Measurements from ENCODE around the gene SPON1.
"Not testable (repeated sequence)": the region's sequence is repeated elsewhere in the genome, so short reads cannot be mapped to it uniquely, and the experiment has no call there.

Gene SPON1

DNA sequence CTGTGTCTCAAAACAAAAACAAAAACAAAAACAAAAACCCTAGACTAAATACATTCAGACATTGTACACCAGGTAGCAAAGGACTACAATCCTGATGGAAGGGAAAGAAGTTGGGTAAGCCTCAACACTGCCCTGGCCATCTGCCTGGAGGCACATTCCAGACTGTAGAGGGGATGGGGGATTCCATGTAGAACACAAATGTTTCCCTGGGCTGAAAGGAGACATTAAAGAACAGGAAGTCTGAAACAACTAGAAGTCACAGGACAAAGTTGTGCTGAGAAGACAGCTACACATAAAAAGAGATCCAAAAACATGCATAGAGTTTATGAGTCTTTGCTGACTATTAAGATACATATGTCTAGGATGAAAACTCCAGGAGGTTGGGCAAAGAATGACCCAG is 312.6 kb downstream of the SPON1 start:
- DNase-seq (ENCODE audit: low spot score): no peak

DNA sequence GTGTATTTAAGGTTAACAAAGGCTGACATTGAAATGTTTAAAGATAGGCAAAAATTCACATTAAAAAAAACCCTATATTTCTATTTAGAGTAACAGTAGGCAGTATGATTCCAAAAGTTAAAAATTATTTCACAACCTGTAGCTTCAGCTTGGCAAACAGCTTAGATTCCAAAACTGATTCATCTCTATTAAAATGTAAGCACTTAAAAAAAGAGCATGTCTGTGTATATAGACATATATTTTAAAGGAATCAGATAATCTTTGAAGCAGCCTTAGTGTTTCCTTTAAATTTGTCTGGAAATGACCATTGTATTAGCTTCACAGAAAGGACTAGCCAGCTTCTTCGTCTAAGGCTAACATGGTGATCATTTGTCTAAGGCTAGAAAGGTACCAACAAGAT is 316.3 kb downstream of the SPON1 start:
- DNase-seq (ENCODE audit: low spot score): not testable (repeated sequence)

DNA sequence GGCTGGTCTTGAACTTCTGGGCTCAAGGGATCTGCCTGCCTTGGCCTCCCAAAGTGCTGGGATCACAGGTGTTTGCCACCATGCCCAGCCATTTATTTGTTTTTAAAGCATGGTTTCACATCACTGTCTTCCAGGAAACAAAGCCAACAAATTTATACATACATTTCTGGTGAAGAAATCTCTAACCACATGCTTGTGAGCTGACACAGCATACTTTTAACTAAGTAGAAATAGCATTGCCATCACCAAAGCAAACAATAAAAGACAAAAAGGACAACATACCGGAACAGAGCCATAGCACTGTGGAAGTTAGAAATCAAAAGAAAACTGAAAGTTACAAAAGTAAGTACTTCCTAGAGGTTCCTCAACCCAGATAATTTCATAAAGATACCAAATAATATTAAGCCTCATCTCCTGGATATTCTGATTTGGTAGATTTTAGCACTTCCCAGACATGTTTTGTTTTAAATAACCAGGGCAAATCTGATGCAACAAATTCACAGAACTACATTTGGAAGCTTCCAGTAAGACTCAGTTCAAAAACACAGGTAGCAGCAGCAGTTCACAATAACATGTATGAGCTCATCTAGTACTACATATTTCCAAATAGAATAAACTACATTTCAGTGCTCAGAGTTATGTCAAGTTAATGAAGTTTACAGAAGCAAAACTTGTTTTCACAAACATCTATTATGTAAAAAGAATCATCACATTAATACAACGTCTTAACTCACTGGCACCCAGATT is 325.8 kb downstream of the SPON1 start:
- no peak for DNase-seq (ENCODE audit: low spot score)

DNA sequence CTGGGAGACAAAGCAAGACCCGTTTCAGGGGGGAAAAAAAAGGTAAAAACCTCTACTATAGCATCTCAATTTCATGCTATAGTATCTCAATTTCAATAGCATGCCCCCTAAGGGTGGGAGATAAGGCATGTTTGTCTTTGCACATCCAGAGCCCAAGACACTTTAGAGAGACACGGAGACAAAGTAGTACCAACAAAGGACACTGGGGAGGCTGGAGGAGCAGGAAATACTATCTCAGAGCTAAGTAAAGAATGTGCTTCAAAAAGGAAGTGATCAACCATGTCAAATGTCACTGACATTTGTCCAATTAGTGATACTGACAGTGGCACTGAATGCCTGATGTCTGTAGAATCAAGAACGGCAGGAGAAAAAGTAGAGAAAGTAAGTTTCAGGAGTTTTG is 327.9 kb downstream of the SPON1 start:
- no peak for DNase-seq (ENCODE audit: low spot score)

DNA sequence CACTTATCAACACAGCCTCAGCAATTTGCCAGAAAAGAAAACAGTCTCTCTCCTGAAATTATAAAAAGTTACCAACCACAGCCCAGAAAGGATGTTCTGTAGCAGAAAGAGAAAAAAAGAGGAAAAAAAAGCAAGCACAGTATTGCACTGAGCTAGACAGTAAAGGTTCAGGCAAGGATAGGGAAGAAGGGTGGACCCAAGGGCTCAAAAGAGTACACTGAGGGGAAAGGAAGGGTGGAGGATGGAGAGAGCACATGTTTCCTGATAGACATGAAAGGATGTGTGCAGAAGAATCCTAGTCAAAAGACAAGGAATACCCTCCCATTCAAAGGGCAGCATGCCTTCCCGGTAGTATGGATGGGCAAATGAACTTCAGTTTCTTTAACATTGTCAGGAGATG is 337.4 kb downstream of the SPON1 start:
- no peak for DNase-seq (ENCODE audit: low spot score)

DNA sequence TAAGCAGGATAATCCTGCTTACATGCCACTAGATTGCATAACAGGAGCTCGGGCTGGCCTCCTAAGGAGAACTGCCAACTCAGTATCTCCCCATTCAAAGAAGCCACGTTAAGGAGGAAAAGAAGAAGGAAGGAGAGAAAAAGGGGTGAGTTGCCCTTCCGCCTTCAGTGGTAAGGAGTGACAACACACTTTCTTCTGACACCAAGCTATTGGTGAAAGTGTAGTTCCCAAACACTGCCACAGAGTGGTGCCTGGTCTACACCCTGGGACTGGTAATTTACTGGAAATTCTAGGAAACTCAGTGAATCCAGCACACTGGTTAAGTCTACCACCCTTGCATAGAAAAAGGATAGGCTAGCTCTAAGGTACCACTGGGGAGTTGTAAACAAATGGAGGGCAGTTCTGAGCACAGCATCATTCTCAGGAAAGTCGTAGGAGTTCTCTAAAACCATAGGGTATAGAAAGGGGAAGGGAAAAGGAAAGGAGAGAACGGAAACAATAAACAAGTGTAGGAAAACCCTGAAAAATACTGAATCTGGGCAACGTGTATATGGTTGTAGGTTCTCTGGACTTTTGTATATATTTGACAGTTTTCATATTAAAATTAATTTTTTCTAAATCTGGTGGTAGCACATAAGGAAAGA is 338.3 kb downstream of the SPON1 start:
- peak; percentile 68 for DNase-seq (ENCODE audit: low spot score)

DNA sequence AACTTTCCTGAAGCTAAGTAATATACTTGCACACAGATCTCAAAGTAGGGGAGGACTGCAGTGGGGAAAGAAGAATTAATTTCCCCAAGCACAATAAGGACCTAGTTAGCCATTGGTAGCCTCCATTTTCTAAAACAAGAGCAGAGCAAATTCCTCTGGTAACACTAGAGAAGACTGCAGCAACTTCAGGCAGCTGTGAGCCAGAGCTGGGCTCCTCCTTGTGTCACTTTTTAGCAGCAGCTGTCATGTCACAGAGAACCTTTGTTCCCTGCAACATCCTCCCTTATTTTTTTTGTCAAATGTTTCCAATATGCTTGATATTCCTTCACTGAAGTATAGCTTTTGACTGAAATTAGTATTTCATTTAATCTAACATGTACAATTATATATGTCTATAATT is 342.1 kb downstream of the SPON1 start:
- DNase-seq (ENCODE audit: low spot score): no peak

DNA sequence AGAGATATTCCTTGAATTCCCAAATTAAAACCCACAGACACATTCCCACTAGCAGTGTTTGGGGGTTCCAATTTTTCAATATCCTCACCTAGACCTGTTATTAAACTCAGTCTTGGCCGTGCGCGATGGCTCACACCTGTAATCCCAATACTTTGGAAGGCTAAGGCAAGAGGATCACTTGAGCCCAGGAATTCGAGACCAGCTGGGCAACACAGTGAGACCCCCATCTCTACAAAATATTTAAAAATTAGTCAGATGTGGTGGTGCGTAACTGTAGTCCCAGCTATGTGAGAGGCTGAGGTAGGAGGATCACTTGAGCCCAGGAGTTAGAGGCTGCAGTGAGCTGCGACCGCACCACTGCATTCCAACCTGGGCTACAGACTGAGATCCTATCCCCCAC is 343.1 kb downstream of the SPON1 start:
- DNase-seq (ENCODE audit: low spot score): no peak

DNA sequence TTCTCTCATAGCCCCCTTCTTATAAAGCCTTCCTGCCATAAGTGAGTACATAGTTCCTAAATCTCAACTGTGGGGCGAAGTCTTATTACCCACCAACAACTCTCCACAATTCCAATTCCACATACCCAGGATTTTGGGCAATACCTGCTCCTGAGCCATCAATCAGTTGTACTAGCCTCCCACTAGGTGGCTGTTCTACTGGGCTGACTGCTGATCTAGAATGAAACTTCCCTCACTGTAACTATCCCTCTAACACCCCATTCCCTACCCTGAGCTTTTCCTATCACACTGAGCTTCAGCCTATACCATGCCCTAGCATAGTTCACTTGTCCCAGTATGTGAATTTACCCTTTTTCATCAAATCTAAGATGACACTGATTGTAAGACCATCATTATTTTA is 344.0 kb downstream of the SPON1 start:
- no peak for DNase-seq (ENCODE audit: low spot score)

DNA sequence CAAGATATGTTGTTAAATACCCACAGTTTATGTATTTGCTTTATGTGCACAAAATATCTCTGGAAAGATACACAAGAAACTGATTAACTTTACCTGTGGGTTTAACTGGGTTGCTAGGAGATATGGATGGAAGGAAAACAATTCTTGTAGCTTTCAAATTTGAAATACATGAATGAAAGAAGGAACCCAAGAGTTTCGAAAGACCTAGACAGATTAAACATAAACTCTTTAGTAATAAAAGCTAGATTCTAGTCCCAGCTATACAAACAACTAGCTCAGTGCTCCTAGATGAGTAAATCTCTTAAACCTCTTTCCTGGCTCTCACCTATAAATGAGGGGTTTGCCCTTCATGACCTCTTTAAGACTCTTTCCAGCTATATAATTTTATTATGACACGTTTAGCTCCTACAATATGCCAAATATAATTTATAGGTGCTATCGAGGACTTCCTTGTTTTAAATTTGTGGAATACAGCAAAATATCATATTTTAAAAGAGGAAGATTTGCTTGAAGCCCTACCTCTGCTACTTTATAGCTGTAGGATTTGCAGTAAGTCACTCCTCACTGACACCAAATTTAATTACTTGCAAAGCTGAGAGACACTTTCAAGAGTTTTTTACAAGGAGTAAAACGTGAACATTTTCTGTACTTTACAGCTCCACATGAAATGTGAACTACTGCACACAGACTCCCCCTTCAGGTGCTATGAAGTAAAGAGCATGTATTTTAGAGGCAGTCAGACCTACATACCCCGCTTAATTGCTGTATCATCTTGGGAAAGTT is 345.8 kb downstream of the SPON1 start:
- no peak for DNase-seq (ENCODE audit: low spot score)

DNA sequence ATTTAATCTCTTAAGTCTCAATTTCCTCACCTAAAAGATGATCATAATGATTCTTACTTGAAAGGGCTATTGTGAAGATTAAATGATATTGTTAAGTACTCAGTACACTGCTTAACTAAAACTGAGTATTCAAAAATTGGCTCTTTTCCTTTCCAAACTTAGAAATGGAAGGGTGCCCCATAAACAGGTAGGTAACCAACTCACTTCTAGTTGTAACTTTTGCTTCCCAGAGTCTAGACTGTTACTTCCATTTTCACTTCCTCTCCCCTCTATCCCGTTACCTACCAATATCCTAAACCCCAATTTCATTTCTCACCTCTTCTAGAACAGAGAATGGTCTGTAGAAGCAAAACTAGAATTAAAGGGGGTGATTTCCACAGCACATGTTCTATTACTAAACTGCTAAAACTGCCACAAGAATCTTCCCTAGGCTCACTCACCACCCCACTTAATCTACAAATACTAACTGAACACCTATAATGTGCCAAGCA is 346.4 kb downstream of the SPON1 start:
- no peak for DNase-seq (ENCODE audit: low spot score)

DNA sequence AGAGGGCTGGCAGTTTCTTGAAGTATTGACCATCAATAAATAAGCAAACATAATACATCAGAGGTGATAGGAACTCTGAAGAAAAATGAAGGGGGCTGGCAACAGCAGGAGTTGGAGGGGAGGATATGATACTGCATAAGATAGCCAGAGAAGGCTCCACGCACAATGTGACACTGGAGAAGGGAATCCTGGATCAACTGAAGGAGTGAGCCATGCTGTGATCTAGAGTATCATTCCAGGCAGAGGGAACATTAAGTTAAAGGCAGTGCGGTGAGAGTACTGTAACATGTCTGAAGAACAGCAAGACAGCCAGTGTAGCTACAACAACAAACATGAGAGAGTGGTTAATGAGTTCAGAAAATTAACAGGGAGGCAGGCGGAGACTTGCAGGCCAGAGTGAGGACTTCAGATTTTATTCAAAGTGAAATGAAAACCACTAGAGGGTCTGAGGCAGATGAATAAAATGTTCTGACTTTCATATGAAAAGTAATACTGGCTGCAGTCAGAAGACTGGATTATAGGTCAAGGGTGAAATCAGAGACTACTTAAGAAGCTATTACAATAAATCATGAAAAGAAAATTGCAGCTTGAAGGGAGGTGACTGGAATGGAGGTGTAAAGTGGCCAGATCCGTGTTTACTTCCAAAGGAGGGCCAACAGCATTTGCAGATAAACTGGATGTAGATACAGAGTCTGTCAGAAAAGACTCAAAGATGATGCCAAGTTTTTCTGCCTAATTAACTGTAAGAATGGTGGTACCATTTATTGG is 347.1 kb downstream of the SPON1 start:
- no peak for DNase-seq (ENCODE audit: low spot score)

DNA sequence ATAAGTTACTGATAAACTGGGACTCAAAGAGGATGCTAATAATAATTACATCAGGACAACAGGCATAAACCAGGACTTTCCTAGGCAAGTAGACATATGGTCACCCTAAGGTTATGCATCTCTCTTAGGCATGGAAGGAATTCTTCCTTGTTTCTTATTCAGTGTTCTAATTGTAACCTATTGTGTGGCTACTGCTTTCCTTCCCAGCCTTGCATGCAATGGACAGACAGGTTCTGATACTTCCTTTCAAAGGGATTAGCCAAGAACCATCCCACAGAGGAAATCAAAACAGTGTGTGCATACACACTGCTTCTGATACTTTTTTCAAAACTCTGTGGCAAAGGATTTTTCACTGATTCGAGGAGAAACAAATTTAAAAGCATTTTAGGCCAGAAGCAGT is 348.2 kb downstream of the SPON1 start:
- no peak for DNase-seq (ENCODE audit: low spot score)

DNA sequence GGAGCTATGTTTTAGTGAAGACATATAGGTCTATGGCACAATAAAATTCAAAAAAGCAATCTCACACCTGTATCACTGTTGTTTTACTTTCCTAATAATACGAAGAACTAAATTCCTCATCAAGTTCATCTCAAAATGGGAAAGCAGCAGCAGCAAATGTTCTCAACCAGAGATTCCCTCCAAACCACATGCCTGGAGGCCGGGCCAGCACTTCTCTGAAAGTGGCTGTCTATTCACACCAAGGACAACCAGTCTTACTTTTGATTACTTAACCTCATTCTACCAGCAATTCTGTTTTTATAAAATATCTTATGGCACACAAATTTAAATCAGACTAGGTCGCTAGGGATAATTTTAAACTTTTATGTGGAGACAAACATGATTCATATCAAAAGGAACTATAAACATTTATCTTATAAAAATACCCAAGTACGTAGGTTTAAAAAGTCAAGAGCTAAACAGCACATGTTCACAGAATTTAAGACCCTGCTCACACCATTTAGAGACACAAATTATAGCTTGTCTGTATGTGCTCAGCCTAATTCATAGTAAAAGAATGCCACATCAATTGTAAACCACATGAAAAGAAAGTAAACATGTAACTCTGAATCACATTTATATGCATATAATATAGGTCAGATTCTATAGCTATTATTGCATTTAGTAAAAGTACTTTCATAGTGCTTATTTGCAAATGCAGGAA is 350.4 kb downstream of the SPON1 start:
- DNase-seq (ENCODE audit: low spot score): no peak

DNA sequence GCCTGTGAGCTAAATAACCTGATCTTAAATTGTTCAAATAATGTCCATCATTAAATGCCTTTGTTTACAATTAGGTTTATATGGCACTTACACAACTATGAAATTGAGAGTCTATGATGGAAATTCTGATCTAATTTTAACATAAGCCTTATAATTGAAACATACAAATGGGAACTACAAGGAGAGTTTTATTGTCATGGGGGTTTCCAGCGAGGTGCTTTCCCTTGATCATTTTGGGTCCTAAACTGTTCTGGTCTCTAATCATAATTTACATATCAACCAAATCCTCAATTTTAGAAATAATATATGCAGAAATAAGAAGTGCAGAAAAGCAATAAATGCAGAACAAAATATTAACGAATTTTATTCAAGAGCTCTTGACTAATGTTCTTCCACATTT is 351.6 kb downstream of the SPON1 start:
- no peak for DNase-seq (ENCODE audit: low spot score)

DNA sequence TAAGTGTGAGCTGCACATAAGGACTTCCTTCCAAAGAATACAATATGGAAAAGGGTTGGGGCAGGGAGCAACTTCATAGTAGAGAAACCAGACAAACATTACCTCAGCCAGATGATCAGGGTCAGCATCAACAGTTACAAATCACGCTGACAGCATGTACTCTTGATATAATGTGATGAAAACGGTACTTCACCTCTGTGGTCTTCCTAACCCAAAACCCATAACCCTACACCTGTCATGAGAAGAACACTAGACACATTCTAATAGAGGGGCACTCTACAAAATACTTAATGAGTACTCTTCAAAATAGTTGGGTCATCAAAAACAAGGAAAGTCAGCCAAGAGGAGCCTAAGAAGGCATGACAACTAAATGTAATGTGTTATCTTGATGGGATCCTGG is 352.6 kb downstream of the SPON1 start:
- DNase-seq (ENCODE audit: low spot score): no peak

Data from left forelimb (tissue), 1 donor.